Esophagus squamous epithelium (tissue), 4 donors: ENCODE data around the gene NUBP1.

ENCODE experiments used
- CTCF ChIP-seq, 6 experiments: fragments of 450-650 bp in 4 of 6; fragments of 200-600 bp in 2 of 6; sonication (generic) in 2 of 6; IDR thresholded peaks; one replicate each; pipeline ENCODE4 v1.5.1; 2016 to 2019; ENCODE audit warnings: antibody characterized with exemption in 6 of 6, mild to moderate bottlenecking in 4 of 6, moderate library complexity in 4 of 6
- POLR2A ChIP-seq, 4 donors: fragments of 450-650 bp; IDR thresholded peaks; one replicate each; pipeline ENCODE4 v1.6.1; 2017; ENCODE audit warnings: antibody characterized with exemption in 4 of 4, mild to moderate bottlenecking in 4 of 4, moderate library complexity in 3 of 4

- TF ChIP-seq CTCF (IDR thresholded peaks at IDR 0.05): no peak
- no peak for TF ChIP-seq POLR2A (IDR thresholded peaks at IDR 0.05)
These were observed 11.3 kb downstream of the NUBP1 start for GRCh38 chr16:10754941-10755340.
